Measurements from ENCODE around the gene UGT2B28.
"Not testable (repeated sequence)": the region's sequence is repeated elsewhere in the genome, so short reads cannot be mapped to it uniquely, and the experiment has no call there.

Gene UGT2B28

DNA sequence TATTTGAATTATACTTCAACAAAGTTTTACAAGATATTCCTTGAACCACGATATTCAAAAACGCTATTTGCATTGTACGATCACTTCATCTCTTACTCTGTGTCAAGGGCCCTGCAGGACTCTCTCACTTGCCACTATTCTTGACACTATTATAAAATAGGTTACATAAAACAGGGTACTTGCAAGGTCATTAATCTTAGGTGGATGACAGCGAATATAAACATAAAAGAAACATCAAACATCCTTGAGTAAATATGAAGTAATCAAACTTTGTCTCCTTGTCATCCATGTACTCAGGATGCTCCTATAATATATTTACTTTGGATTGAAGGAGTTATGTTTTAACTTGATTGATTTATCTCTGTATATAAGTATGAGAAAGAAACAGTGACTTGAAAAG lies at the start of gene UGT2B28:
Gene UGT2B28 (plus strand): TSS at position 395 of the 400 bp plus-strand sequence. CDS start 26 bp downstream, outside the sequence.
- H3K9me3 ChIP-seq (ENCODE audit: control insufficient read depth, low read length); H3K4me3 ChIP-seq (ENCODE audit: low read length); H3K27me3 ChIP-seq (replicated peaks; ENCODE audit: control insufficient read depth, insufficient read depth, low read length); DNase-seq (ENCODE audit: low read depth); H3K36me3 ChIP-seq (ENCODE audit: control insufficient read depth, insufficient read depth, low read length, severe bottlenecking); H3K4me1 ChIP-seq (ENCODE audit: control insufficient read depth, insufficient read depth, low read length); H3K9ac ChIP-seq (ENCODE audit: low read length): not testable (repeated sequence)

DNA sequence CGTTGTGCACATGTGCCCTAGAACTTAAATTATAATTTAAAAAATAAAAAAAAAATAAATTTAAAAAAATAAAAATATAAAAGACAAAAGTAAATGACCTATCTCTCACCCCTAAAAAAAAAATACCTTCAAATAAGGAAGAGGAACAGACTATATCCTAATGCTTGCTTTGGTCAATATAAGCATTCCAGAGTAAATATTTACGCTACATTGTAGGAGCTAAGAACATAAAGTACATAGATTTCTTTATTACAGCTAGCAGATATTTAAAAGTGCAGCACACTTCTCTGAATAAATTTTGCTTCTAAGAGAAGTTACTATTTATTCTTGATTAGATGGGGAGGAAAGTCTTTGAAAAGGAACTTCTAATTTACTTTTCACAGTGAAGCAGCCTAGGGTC lies 41.2 kb upstream of the UGT2B28 start:
- no peak for DNase-seq (ENCODE audit: low read depth)
- no peaks in the 10 kb centered on the region for H3K4me1 ChIP-seq (ENCODE audit: control insufficient read depth, insufficient read depth, low read length)

DNA sequence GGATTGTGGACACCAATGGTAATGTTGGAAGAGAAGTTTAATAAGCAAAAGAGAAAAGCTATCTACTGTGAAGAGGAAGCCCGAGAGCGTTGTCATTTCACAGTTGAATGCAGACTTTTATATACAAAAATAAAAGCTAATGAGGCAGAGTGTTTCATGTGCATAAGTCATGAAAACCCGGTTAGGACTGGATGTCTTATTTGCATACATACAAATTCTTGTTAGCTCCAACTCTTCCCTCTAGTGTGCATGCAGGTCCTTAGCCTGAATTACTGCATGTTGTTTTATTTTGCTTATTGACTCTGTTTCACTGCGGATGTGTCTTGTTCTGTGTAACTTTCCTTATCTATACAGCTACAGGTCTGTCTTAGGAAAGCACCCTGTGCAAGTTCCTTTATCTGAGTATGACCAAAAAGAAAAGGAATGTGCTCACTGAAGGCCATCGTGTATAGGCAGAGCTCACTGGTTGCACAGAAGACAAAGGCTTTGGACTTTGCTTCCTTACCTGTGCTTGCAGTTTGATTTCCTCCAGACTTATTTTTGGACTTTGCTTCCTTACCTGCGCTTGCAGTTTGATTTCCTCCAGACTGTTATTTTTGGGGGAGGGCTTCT lies 40.6 kb upstream of the UGT2B28 start:
- H3K9ac ChIP-seq (ENCODE audit: low read length): no peak overlapping the region
- DNase-seq (ENCODE audit: low read depth): no peak
- no peaks in the 10 kb centered on the region for H3K4me1 ChIP-seq (ENCODE audit: control insufficient read depth, insufficient read depth, low read length)
- no peak overlapping the region for H3K4me3 ChIP-seq (ENCODE audit: low read length)
- H3K9me3 ChIP-seq (ENCODE audit: control insufficient read depth, low read length): no peaks in the 10 kb centered on the region
- H3K27me3 ChIP-seq (replicated peaks; ENCODE audit: control insufficient read depth, insufficient read depth, low read length): no peaks in the 10 kb centered on the region
- no peaks in the 10 kb centered on the region for H3K36me3 ChIP-seq (ENCODE audit: control insufficient read depth, insufficient read depth, low read length, severe bottlenecking)

More for the DNA sequence above, 41.2 kb upstream of the UGT2B28 start:
- Histone ChIP-seq H3K9me3 (ENCODE audit: control insufficient read depth, low read length) (no peaks in the 10 kb centered on the region), H3K9ac (ENCODE audit: low read length) (no peak overlapping the region), H3K4me3 (ENCODE audit: low read length) (no peak overlapping the region), H3K27me3 (replicated peaks; ENCODE audit: control insufficient read depth, insufficient read depth, low read length) (no peaks in the 10 kb centered on the region), H3K36me3 (ENCODE audit: control insufficient read depth, insufficient read depth, low read length, severe bottlenecking) (no peaks in the 10 kb centered on the region)

DNA sequence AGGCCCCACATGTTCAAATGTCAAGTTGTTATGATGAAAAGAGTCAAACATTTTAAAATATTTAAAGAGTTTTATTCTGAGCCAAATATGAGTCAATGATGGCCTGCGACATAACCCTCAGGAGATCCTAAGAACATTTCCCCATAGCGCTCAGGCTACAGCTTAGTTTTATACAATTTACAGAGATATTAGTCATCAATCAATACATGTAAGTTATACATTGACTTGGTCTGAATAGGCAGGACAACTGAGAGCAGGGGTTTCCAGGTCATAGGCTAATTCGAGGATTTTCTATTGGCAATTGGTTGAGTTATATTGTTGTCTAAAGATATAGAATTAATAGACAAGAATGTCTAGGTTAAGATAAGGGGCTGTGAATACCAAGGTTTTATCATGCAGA lies 39.5 kb upstream of the UGT2B28 start:
- not testable (repeated sequence) for H3K27me3 ChIP-seq (replicated peaks; ENCODE audit: control insufficient read depth, insufficient read depth, low read length); H3K9ac ChIP-seq (ENCODE audit: low read length); DNase-seq (ENCODE audit: low read depth); H3K4me3 ChIP-seq (ENCODE audit: low read length); H3K4me1 ChIP-seq (ENCODE audit: control insufficient read depth, insufficient read depth, low read length); H3K9me3 ChIP-seq (ENCODE audit: control insufficient read depth, low read length); H3K36me3 ChIP-seq (ENCODE audit: control insufficient read depth, insufficient read depth, low read length, severe bottlenecking)

DNA sequence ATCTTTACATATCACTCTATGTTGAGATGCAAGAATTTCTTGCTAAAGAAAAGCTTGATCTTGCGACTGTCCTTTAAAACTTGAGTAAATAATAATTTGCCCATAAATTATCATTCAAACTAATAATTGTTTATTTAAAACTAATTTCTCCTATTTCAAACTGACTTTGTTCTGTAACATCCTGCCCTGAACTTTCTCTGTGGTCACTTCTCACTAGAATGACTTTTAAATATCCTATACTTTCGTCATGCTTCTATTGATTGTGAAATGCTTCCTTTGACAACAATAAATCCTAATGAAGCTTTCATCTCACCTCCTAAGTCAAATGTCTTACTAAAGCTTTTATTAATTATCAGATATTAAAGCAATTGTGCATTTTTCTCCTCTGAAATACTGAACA lies 38.5 kb upstream of the UGT2B28 start:
- H3K27me3 ChIP-seq (replicated peaks; ENCODE audit: control insufficient read depth, insufficient read depth, low read length); H3K36me3 ChIP-seq (ENCODE audit: control insufficient read depth, insufficient read depth, low read length, severe bottlenecking); H3K4me1 ChIP-seq (ENCODE audit: control insufficient read depth, insufficient read depth, low read length); H3K9me3 ChIP-seq (ENCODE audit: control insufficient read depth, low read length); H3K9ac ChIP-seq (ENCODE audit: low read length); H3K4me3 ChIP-seq (ENCODE audit: low read length); DNase-seq (ENCODE audit: low read depth): not testable (repeated sequence)

DNA sequence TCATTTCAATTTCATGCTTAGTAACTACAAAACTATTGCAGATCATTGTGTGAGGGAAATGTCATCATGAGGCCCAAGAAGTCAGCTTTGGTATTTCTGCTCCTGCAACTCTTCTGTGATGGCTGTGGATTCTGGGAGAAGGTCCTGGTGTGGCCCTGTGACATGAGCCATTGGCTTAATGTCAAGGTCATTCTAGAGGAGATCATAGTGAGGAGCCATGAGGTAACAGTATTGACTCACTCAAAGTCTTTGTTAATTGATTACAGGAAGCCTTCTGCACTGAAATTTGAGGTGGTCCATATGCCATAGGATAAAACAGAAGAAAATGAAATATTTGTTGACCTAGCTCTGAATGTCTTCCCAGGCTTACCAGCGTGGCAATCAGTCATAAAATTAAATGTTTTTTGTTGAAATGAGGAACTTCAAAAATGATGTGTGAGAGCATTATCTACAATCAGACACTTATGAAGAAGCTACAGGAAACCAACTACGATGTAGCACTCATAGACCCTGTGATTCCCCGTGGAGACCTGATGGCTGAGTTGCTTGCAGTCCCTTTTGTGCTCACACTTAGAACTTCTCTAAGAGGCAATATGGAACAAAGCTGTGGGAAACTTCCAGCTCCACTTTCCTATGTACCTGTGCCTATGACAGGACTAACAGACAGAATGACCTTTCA lies 37.6 kb upstream of the UGT2B28 start:
- H3K9ac ChIP-seq (ENCODE audit: low read length); H3K4me3 ChIP-seq (ENCODE audit: low read length); H3K36me3 ChIP-seq (ENCODE audit: control insufficient read depth, insufficient read depth, low read length, severe bottlenecking); DNase-seq (ENCODE audit: low read depth); H3K9me3 ChIP-seq (ENCODE audit: control insufficient read depth, low read length); H3K4me1 ChIP-seq (ENCODE audit: control insufficient read depth, insufficient read depth, low read length); H3K27me3 ChIP-seq (replicated peaks; ENCODE audit: control insufficient read depth, insufficient read depth, low read length): not testable (repeated sequence)

DNA sequence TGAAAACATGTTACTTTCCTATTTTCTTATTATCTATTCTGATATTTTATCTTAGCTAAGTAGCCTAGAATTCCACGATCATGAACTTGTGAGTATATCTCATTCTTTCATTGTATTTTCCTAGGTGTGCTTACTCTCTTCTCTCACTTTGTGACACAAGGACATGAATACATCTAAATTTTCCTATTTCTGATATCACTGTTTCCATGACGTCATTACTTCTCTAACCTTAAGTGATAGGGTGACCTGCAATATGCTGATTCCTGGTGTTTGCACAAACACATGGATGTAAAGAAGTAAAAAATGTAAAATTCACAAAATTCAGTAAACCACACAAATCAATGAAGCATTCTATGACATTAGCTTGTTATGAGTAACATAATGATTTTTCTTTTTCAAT lies 29.4 kb upstream of the UGT2B28 start:
- H3K4me3 ChIP-seq (ENCODE audit: low read length); H3K4me1 ChIP-seq (ENCODE audit: control insufficient read depth, insufficient read depth, low read length); H3K27me3 ChIP-seq (replicated peaks; ENCODE audit: control insufficient read depth, insufficient read depth, low read length); DNase-seq (ENCODE audit: low read depth); H3K36me3 ChIP-seq (ENCODE audit: control insufficient read depth, insufficient read depth, low read length, severe bottlenecking); H3K9ac ChIP-seq (ENCODE audit: low read length); H3K9me3 ChIP-seq (ENCODE audit: control insufficient read depth, low read length): not testable (repeated sequence)

DNA sequence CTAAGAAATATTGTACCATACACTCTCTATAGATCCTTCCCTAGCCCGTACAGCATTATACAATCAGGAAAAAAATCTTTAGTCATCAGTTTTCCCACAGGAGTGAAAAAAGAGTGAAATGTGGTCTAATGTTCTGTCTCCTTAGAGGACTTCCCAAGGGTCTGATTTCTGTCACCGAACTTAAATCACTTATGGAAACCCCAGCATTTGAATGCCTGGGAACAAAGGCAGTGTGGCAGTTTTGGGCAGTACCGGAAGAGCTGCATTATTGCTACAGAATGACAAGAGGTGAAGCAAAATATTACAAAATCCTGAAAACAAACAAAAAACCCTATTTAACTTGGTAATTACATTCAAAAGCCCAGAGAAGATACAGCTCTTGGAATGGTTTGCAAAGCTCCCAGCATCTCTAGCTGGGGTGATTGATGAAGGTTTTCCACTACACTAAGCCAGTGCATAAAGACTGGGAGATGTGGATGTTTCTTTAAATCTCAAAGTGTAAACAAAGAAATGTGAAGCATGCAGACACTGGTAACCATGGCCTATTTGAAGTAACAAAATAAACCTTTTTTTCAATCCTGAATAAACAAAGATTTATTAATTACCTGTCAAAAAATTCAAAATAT lies 27.0 kb upstream of the UGT2B28 start:
- not testable (repeated sequence) for H3K4me3 ChIP-seq (ENCODE audit: low read length); H3K36me3 ChIP-seq (ENCODE audit: control insufficient read depth, insufficient read depth, low read length, severe bottlenecking); H3K4me1 ChIP-seq (ENCODE audit: control insufficient read depth, insufficient read depth, low read length); H3K9ac ChIP-seq (ENCODE audit: low read length); H3K27me3 ChIP-seq (replicated peaks; ENCODE audit: control insufficient read depth, insufficient read depth, low read length); H3K9me3 ChIP-seq (ENCODE audit: control insufficient read depth, low read length); DNase-seq (ENCODE audit: low read depth)

DNA sequence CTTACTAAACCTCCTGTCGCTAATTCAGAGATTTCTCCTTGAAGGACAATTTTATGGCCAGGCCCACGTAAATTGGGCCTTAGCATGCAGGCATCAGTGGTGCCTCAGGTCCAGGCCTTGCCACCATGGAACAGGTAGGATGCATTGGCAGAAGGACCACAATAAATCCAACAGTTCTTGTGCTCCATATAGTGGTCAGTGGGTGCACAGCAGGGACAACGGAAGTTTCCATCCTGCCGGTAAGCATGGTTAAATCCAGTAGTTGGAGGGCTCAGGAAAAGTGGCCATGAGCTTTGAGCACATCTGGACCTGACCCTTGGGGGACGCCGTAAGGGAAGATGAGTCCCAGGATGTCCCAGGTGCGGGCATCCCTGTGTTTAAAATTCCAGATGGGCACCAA lies 11.7 kb upstream of the UGT2B28 start:
- H3K4me3 ChIP-seq (ENCODE audit: low read length); DNase-seq (ENCODE audit: low read depth); H3K4me1 ChIP-seq (ENCODE audit: control insufficient read depth, insufficient read depth, low read length); H3K27me3 ChIP-seq (replicated peaks; ENCODE audit: control insufficient read depth, insufficient read depth, low read length); H3K9ac ChIP-seq (ENCODE audit: low read length); H3K9me3 ChIP-seq (ENCODE audit: control insufficient read depth, low read length); H3K36me3 ChIP-seq (ENCODE audit: control insufficient read depth, insufficient read depth, low read length, severe bottlenecking): not testable (repeated sequence)

DNA sequence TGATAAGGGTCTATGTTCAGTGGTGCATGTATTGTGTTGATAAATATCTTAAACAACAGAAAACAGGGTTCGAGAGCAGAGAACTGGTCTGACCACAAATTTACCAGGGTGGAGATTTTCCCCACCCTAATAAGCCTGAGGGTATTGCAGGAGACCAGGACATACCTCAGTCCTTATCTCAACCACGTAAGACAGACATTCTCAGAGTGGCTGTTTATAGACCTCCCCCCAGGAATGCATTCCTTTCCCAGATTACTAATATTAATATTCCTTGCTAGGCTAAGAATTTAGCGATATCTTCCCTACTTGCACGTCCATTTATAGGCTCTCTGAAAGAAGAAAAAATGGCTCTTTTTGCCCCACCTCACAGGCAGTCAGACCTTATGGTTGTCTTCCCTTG lies 16.1 kb downstream of the UGT2B28 start:
- H3K36me3 ChIP-seq (ENCODE audit: control insufficient read depth, insufficient read depth, low read length, severe bottlenecking); H3K27me3 ChIP-seq (replicated peaks; ENCODE audit: control insufficient read depth, insufficient read depth, low read length); DNase-seq (ENCODE audit: low read depth); H3K4me3 ChIP-seq (ENCODE audit: low read length); H3K9me3 ChIP-seq (ENCODE audit: control insufficient read depth, low read length); H3K4me1 ChIP-seq (ENCODE audit: control insufficient read depth, insufficient read depth, low read length); H3K9ac ChIP-seq (ENCODE audit: low read length): not testable (repeated sequence)

DNA sequence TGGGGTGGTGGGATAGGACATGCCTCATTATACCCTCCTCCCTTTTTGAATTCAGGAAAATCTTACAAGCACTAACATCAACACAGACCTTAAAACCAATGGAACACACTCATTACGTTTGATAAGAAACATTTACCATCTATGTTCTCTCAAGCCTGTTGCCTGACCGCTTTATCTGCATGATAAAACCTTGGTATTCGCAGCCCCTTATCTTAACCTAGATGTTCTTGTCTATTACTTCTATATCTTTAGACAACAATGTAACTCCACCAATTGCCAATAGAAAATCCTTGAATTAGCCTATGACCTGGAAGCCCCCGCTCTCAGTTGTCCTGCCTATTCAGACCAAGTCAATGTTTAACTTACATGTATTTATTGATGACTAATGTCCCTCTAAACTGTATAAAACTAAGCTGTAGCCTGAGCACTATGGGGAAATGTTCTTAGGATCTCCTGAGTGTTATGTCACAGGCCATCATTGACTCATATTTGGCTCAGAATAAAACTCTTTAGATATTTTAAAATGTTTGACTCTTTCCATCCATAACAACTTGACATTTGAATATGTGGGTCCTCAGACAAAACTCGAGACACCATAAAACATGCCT lies 28.3 kb downstream of the UGT2B28 start:
- DNase-seq (ENCODE audit: low read depth); H3K27me3 ChIP-seq (replicated peaks; ENCODE audit: control insufficient read depth, insufficient read depth, low read length); H3K9me3 ChIP-seq (ENCODE audit: control insufficient read depth, low read length); H3K9ac ChIP-seq (ENCODE audit: low read length); H3K4me3 ChIP-seq (ENCODE audit: low read length); H3K4me1 ChIP-seq (ENCODE audit: control insufficient read depth, insufficient read depth, low read length); H3K36me3 ChIP-seq (ENCODE audit: control insufficient read depth, insufficient read depth, low read length, severe bottlenecking): not testable (repeated sequence)
